GM19455 (cell line): Measurements from ENCODE around the gene CCND1.
"Not testable (repeated sequence)": the region's sequence is repeated elsewhere in the genome, so short reads cannot be mapped to it uniquely, and the experiment has no call there.

ENCODE experiments used
- ATAC-seq: cut with Tn5 transposase; IDR thresholded peaks from one replicate; pipeline ENCODE4 v1.9.1; 2021; ENCODE audit not compliant: unreplicated experiment

CCND1 gene

GRCh38 chr11:69617220-69617619 is 23.7 kb upstream of the CCND1 start:
- no peak for ATAC-seq

- ATAC-seq: no peak
Observed at GRCh38 chr11:69617682-69618081, 23.3 kb upstream of the CCND1 start.

DNA sequence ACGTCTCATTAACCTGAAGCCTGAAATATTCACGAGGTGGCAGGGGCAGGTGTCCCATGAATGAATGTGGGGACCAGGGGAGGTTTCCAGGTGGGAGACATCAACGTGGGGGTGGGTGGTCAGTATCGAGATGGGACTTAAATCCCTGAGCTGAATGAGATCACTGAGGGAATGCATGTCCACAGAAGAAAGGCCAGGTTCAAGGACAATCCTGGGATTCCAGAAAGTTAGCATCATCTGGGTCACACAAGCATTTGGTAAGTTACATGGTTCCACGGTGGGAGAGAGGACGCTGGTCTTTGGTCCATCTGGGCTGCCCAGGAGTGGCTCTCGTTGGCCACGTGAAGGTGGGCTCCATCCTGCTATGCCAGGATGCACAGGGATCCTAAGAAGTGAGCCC is 22.7 kb upstream of the CCND1 start:
- no peak for ATAC-seq

DNA sequence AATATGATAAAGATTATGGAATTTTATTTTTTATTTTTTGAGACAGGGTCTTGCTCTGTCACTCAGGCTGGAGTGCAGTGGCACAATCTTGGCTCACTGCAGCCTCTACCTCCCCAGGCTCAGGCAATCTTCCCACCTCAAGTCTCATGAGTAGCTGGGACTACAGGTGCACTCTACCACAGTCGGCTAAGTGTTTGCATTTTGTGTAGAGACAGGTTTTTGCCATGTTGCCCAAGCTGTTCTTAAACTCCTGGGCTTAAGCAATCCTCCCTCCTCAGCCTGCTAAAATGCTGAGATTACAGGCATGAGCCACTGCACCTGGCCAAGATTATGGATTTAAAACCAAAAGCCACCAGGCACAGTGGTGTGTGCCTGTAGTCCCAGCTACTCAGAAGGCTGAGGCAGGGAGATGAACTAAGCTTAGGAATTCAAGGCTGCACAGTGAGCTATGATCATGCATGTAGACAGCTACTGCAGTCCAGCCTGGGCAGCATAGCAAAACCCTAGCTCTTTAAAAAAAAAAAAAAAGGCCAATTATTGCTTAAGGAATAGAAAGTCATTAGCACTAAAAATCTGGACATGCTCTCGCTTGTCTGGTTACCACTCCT is 20.2 kb upstream of the CCND1 start:
- no peak for ATAC-seq

- ATAC-seq: not testable (repeated sequence)
Observed at GRCh38 chr11:69622097-69622681, 18.8 kb upstream of the CCND1 start.

DNA sequence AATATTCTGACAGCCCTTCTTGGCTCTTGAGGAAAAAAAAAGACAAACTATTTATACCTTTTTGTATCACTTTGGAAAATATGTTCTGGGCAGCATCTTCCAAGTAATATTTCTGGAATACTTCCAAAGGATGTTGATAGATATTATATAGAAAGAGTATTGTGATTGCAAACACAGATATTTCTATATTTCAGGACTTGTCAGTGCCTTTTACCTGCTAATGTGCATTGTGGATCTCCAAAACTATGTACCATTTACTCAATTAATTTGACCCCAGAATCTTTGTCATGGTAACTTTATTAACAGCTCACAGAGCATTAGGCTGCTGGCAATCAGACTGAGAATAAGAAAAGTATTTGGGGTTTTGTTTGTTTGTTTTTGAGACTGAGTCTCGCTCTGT is 16.7 kb upstream of the CCND1 start:
- no peak for ATAC-seq

- no peak for ATAC-seq
Observed at GRCh38 chr11:69625476-69625875, 15.5 kb upstream of the CCND1 start.

DNA sequence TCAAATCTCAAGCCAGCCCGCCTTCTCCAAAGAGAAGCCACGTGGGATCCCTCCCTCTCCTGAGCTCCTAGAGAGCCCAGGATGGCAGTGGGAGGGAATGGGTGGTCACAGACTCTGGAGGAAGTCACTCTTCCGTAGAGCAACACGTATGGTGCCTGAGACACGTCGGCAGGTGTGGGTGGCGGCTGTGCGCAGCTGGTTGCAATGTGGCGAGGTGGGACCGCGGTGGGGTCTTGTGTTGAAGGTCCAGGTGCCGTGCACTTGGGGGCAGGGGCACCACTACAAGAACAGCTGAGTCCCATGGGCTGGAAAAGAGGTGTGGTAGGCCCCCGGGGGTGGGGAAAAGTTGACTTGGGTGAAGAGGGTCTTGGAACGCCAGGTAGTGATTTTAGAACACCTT is 13.4 kb upstream of the CCND1 start:
- no peak for ATAC-seq

DNA sequence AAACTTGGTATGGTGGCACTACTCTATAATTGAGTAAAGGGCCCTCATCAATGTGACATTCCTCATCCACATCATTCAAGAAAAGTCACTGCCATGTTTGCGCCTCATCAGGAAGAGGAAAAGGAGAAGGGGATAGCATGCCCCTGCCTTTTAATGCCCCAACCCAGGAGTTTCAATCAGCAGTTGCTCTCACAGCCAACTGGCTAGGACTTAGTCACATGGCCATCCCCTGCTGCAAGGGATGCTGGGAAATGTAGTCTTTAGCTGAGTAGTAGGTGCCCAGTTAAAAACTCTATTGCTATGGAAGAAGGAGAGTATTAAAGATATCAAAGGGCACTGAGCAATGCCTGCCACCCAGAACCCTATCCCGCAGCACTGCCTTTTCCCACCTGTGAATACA is 10.9 kb upstream of the CCND1 start:
- ATAC-seq: no peak

DNA sequence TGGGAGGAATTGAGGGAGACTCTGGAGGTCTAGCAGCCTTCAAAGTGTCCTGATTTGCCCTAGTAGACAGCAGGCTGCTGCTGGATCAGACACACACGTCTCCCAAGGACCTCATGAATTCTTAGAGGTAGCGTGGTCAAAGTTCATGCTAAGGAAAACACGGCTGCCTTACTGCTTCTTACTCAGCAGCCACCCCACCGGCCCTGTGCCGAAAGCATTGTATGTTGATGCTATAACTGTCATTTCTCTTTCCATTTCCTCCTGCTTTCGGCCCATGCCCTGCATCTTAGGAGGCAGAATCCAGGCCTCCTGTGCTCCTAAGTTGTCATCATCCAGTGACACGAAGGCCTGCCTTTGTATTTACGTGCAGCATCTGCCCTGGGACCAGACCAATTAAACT is 10.5 kb upstream of the CCND1 start:
- ATAC-seq: no peak

DNA sequence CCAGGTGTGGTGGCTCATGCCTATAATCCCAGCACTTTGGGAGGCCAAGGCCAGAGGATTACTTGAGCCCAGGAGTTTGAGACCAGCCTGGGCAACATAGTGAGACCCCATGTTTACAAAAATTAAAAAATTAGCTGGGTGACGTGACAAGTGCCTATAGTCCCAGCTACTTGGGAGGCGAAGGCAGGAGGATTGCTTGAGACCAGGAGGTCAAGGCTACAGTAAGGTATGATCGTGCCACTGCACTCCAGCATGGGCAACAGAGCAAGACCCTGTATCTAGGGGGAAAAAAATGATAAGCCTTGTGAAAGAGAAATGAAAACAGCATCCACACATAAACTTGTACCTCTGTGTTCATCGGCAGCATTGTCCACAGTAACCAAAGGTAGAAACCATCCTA is 8.1 kb upstream of the CCND1 start:
- ATAC-seq: no peak

DNA sequence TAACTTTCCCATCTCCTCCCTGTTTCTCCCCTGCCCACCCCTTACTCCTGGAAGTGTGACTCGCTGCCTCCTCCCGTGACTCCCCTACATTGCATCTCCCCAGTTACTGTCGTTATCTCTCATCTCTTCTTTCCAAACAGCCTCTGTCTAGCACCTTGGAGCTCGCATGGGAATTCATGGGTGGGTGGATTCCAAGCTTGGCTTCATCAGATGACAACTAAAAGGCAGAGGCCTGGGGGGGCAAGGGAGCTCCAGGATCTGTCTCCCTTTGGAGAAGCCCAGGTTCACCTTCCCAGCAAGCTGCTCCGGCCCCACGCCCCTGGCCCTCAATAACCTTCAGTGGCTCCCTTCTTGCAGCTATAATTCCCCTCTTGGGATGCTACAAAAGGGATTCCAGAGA is 6.9 kb upstream of the CCND1 start:
- no peak for ATAC-seq

DNA sequence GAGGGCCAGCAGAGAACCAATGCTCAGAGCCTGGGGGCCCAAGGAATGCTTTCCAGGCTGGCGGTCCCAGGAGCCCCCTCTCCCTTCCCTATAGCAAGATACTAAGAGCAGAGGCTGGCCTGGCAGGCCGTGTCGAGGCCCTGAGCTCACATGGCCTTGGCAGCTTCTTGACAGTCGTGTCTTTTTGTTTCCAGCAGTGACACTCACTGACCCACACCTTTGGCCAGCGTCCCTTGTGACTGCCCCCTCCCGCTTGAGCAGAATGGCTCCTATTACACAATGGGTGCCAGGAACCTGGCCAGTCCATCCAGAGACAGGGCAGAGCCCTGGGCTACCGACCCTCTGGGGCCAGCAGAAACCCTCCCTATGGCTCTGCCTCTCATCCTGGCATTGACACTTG is 6.4 kb upstream of the CCND1 start:
- ATAC-seq: no peak

DNA sequence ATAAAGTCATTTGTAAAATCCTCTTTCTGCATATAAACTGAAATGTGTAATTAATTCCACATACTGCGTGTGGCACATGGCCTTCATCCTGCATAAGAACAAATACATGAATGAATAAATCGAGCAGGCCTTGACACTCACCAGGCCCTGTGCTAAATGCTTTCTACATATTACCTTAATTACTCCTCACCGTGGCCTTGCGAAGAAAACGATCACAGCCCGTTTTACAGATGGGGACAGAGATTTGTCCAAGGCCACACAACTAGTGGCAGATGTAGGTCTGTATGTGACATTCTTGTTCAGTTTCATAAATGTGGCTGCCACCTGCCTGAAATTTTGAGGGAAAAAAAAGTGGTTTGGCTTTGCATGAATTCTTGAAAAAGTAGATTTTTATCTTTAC is 5.8 kb upstream of the CCND1 start:
- no peak for ATAC-seq

GRCh38 chr11:69635804-69636511 is 5.0 kb upstream of the CCND1 start:
- ATAC-seq: no peak

DNA sequence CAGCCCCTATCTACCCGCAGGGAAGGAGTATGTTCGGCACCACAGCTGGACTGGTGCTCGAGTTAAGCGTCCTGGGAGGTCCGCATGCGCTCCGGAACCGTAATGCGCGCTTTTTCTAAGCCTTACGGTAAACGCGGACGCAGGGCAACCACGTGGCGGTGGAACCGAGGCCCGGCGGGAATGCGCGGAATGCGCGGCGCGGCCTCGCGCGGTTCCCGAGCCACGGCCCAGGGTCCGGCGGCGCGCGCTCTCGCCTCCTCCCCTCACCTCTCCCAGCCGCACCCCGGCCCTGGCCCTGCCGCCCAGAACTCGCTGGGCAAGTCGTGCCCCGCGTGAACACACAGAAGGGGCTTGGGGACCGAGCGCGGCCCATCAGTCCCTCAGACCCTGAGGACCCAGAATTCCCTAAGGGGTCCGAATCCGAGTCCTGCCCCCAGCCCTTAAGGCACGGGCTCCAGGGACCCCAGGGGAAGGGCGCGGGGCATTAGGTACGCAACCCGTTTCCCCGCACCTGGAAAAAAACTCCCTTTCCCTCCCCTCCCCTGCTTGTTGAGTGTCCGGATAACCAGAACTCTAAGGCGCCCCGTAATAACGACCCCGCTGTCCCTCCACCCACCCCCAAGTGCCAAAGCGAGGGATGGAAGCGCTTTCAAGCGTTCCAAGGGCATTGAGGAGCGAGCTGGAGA is 4.3 kb upstream of the CCND1 start:
- ATAC-seq: no peak

DNA sequence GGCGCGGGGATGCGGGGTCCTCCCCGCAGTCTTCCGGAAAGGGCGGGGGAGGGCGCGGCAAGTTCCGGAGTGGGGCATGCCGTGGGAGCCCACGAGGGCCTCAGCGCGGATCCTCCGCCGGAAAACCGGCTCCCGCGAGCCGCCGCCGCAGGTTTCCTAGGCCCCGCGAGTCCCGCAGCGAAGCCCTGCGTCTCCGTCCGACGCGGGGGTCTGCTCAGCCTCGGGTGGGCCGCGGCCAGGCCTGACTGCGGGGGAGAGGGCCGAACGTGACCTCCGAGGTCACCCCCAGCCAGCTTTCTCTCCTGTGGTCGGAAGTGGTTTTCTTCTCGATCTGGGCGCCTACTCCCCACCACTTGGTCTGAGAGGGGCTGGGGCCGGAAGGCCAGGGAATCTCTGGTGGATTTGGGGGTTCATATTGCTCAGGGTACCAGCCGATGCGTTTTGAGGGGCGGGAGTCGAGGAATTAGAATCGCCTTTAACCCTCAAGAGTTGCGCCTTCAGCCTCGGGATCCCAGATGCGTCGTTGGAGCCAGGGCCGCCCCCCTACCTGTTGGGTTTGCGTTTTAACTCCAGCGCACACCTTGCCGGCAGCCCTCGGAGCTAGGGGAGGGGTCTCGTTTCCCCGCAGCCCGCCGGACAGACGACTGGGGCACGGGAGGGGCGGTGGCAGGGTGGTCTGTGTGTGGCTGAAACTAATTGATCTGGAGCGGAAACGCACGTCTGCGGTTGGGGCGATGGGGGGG is 3.6 kb upstream of the CCND1 start:
- no peak for ATAC-seq

- no peak for ATAC-seq
Observed at GRCh38 chr11:69637941-69638871, 2.8 kb upstream of the CCND1 start.

DNA sequence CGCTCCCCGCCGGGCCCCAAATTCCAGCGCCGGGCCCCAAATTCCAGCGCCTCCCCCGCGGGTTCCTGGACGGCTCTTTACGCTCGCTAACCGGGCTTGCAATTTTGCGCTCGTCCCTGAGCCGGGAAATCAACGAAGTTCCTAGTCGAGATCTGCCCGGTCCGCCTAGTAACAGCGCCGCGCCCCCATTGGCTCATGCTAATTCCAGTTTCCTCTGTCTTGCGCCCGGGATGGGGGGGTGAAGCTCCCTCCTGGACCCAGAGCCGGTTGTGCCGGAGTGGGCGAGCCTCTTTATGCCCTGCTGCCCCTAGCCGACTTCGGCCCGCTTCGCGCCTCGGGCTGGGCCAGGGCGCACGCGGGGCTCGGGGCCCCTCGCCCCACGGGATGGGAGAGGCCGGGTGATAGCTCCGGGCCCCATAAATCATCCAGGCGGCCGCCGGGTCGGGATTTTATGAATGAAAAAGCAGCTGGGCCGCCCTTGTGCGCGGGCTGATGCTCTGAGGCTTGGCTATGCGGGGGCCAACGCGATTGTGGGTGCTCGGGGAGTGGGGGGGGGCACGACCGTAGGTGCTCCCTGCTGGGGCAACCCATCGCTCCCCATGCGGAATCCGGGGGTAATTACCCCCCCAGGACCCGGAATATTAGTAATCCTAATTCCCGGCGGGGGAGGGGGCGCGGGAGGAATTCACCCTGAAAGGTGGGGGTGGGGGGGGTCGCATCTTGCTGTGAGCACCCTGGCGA is 1.8 kb upstream of the CCND1 start:
- ATAC-seq: no peak

DNA sequence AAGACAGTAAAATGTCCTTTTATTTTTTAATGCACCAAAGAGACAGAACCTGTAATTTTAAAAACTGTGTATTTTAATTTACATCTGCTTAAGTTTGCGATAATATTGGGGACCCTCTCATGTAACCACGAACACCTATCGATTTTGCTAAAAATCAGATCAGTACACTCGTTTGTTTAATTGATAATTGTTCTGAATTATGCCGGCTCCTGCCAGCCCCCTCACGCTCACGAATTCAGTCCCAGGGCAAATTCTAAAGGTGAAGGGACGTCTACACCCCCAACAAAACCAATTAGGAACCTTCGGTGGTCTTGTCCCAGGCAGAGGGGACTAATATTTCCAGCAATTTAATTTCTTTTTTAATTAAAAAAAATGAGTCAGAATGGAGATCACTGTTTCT is 1.1 kb upstream of the CCND1 start:
- ATAC-seq: no peak
